ENCODE data around the gene AMBN. TPM values are rescaled to one million over a fixed set of nuclear protein-coding genes. Genes with fewer than 3 reads are reported as not detected.

Gene AMBN
- total and polyA plus RNA-seq, 2 of the 13 experiments (the other 11 are each of a cell fraction or from before 2014, with no cell fraction given): not detected

- no peak for TF ChIP-seq ZNF503 (CRISPR knock-in tag; IDR thresholded peaks at IDR 0.05)
- TF ChIP-seq RBM39 (IDR thresholded peaks at IDR 0.05; ENCODE audit: low read depth, low read length, poor library complexity, severe bottlenecking): no peak
- TF ChIP-seq SMC3 (IDR thresholded peaks at IDR 0.05; ENCODE audit: low read length): peak; percentile 87
- peak; percentile 21 for TF ChIP-seq XRCC5 (optimal IDR thresholded peaks at IDR 0.05; ENCODE audit: low read length)
- TF ChIP-seq FOXM1 (CRISPR knock-in tag; IDR thresholded peaks at IDR 0.05): no peak
- TF ChIP-seq ZBTB42 (CRISPR knock-in tag; IDR thresholded peaks at IDR 0.05): no peak
- no peak for TF ChIP-seq ERF (CRISPR knock-in tag; IDR thresholded peaks at IDR 0.05)
- TF ChIP-seq FOXA1 (IDR thresholded peaks at IDR 0.05): no peak
- no peak for TF ChIP-seq FOXA1 (CRISPR knock-in tag; IDR thresholded peaks at IDR 0.05)
- no peak for TF ChIP-seq THAP7 (CRISPR knock-in tag; IDR thresholded peaks at IDR 0.05)
- TF ChIP-seq ZNF33A (CRISPR knock-in tag; IDR thresholded peaks at IDR 0.05; ENCODE audit: borderline replicate concordance): no peak
- TF ChIP-seq HNRNPL (IDR thresholded peaks at IDR 0.05; ENCODE audit: low read depth, low read length): no peak
- TF ChIP-seq MIXL1 (CRISPR knock-in tag; IDR thresholded peaks at IDR 0.05): no peak
- TF ChIP-seq CENPX (CRISPR knock-in tag; IDR thresholded peaks at IDR 0.05): no peak
- TF ChIP-seq CTCF (CRISPR knock-in tag; IDR thresholded peaks at IDR 0.05): peak; percentile 87
- TF ChIP-seq ZNF512 (CRISPR knock-in tag; IDR thresholded peaks at IDR 0.05): no peak
- no peak for TF ChIP-seq DPF2 (CRISPR knock-in tag; IDR thresholded peaks at IDR 0.05; ENCODE audit: borderline replicate concordance, low read depth)
- TF ChIP-seq BHLHE40 (IDR thresholded peaks at IDR 0.05; ENCODE audit: low read length): 0 out of 2 replicates have a peak, but pooled peaks have one; percentile 19
- no peak for TF ChIP-seq FOXJ3 (CRISPR knock-in tag; IDR thresholded peaks at IDR 0.05; ENCODE audit: borderline replicate concordance)
- no peak for TF ChIP-seq CHD4 (IDR thresholded peaks at IDR 0.05; ENCODE audit: borderline replicate concordance, low read length)
- TF ChIP-seq BCL6 (CRISPR knock-in tag; IDR thresholded peaks at IDR 0.05): no peak
- TF ChIP-seq, protein P1, sequence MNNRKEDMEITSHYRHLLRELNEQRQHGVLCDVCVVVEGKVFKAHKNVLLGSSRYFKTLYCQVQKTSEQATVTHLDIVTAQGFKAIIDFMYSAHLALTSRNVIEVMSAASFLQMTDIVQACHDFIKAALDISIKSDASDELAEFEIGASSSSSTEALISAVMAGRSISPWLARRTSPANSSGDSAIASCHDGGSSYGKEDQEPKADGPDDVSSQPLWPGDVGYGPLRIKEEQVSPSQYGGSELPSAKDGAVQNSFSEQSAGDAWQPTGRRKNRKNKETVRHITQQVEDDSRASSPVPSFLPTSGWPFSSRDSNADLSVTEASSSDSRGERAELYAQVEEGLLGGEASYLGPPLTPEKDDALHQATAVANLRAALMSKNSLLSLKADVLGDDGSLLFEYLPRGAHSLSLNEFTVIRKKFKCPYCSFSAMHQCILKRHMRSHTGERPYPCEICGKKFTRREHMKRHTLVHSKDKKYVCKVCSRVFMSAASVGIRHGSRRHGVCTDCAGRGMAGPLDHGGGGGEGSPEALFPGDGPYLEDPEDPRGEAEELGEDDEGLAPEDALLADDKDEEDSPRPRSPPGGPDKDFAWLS (CRISPR knock-in tag; IDR thresholded peaks at IDR 0.05; ENCODE audit: borderline replicate concordance): no peak
- no peak for TF ChIP-seq RAD51 (IDR thresholded peaks at IDR 0.05; ENCODE audit: borderline replicate concordance)
Measured at GRCh38 chr4:70601422-70602039, 9.5 kb downstream of the AMBN start (continued).
